SK-N-SH (cell line): ENCODE data around the gene PHLDB2.

Source experiments
- CTCF ChIP-seq: fragments of 200-600 bp; sonication (generic); IDR thresholded peaks from 2 replicates; pipeline ENCODE4 v1.6.1; 2017; ENCODE audit warnings: antibody characterized with exemption, mild to moderate bottlenecking, moderate library complexity
- EP300 ChIP-seq, 2 experiments: IDR thresholded peaks; 2 replicates each; pipeline versions ENCODE4 v1.4.0 to v1.6.1; 2012; ENCODE audit warnings: borderline replicate concordance in 1 of 2, low read depth in 1 of 2, low read length in 1 of 2
- GATA2 ChIP-seq: sonication (generic); formaldehyde crosslinking; IDR thresholded peaks from 2 replicates; pipeline ENCODE4 v1.5.0; 2020; ENCODE audit warnings: mild to moderate bottlenecking, missing genetic modification reagents
- JUND ChIP-seq: IDR thresholded peaks from 2 replicates; pipeline ENCODE4 v1.4.0; 2012
- PBX3 ChIP-seq: IDR thresholded peaks from 2 replicates; pipeline ENCODE4; 2012
- RAD21 ChIP-seq: IDR thresholded peaks from 2 replicates; pipeline ENCODE4 v1.6.1; 2012; ENCODE audit warnings: mild to moderate bottlenecking, low read length
- REST ChIP-seq: IDR thresholded peaks from 2 replicates; pipeline ENCODE4 v1.6.1; 2012; ENCODE audit warnings: mild to moderate bottlenecking, low read depth, low read length, moderate library complexity
- TAF1 ChIP-seq: IDR thresholded peaks from 2 replicates; pipeline ENCODE4 v1.6.1; 2012; ENCODE audit warnings: low read depth, mild to moderate bottlenecking, low read length, moderate library complexity, borderline replicate concordance
- TCF12 ChIP-seq: IDR thresholded peaks from 2 replicates; pipeline ENCODE4 v1.4.0; 2012
- ZBTB33 ChIP-seq: IDR thresholded peaks from 2 replicates; pipeline ENCODE4 v1.4.0; 2012; ENCODE audit warnings: low read depth, borderline replicate concordance

GRCh38 chr3:111980716-111981456, 121.8 kb downstream of the PHLDB2 start:
- TF ChIP-seq CTCF (no peak), RAD21 (no peak), TAF1 (no peak), ZBTB33 (no peak), JUND (no peak), TCF12 (no peak), REST (no peak), GATA2 (CRISPR knock-in tag) (no peak), EP300 (IDR thresholded peaks at IDR 0.05; ENCODE audit: borderline replicate concordance in 1 of 2, low read depth in 1 of 2, low read length in 1 of 2) (no peak), PBX3 (no peak)
